T-cell (primary cell): ENCODE measurements around the gene RAB1A. TPM values are rescaled to one million over a fixed set of nuclear protein-coding genes. Genes with fewer than 3 reads are reported as not detected.

Experiments used
- ATAC-seq, 4 experiments: fragments of 200-7000 bp in 3 of 4; fragments of 150-1000 bp in 1 of 4; cut with Tn5 transposase; replicated peaks in 1 of 4; 1 replicate in 3 of 4; 2 replicates in 1 of 4; pipeline ENCODE4 v1.10.0; 2021; ENCODE audit warnings: moderate library complexity in 3 of 4, mild to moderate bottlenecking in 2 of 4, moderate number of reproducible peaks in 1 of 4
- CTCF ChIA-PET, 2 donors: fragments of 300-600 bp; sonication (Branson Sonifier 250); formaldehyde crosslinking; loops; one replicate each; lab custom pipeline; 2022; ENCODE audit warnings: antibody characterized with exemption in 2 of 2; lab: Charles Lee
- POLR2A ChIA-PET, 2 donors: fragments of 300-600 bp; sonication (Branson Sonifier 250); formaldehyde crosslinking; loops; one replicate each; lab custom pipeline; 2022; ENCODE audit warnings: antibody characterized with exemption in 2 of 2; lab: Charles Lee
- DNase-seq, 35 experiments: peaks; one replicate each; pipeline versions ENCODE4 v3.0.0 to v3.0.0-alpha.2; 2013 to 2023
- H3K27ac ChIP-seq: one replicate; pipeline ENCODE4 v1.5.1; 2013; ENCODE audit warnings: low read length
- H3K27me3 ChIP-seq, 2 experiments: replicated peaks in 1 of 2; 1 replicate in 1 of 2; 2 replicates in 1 of 2; pipeline versions ENCODE4 v1.6.1 to v1.7.0; 2013; ENCODE audit warnings: low read length in 1 of 2, mixed read lengths in 1 of 2; ENCODE audit not compliant: control insufficient read depth in 2 of 2, insufficient read depth in 2 of 2; ENCODE audit errors: extremely low read depth in 1 of 2
- H3K36me3 ChIP-seq, 2 donors: 1 replicate in 1 of 2; 2 replicates in 1 of 2; pipeline versions ENCODE4 v1.6.1 to v1.7.0; 2013; ENCODE audit warnings: low read length in 1 of 2; ENCODE audit not compliant: control insufficient read depth in 2 of 2, insufficient read depth in 1 of 2; ENCODE audit errors: extremely low read depth in 1 of 2
- H3K4me1 ChIP-seq, 2 experiments: 1 replicate in 1 of 2; 2 replicates in 1 of 2; pipeline versions ENCODE4 v1.6.1 to v1.7.0; 2013; ENCODE audit warnings: low read length in 2 of 2, mixed read lengths in 1 of 2; ENCODE audit not compliant: insufficient read depth in 2 of 2, control insufficient read depth in 1 of 2; ENCODE audit errors: extremely low read depth in 1 of 2
- H3K4me3 ChIP-seq, 2 donors: 1 replicate in 1 of 2; 2 replicates in 1 of 2; pipeline versions ENCODE4 v1.5.1 to v1.7.0; 2013; ENCODE audit warnings: mild to moderate bottlenecking in 2 of 2, low read length in 1 of 2, moderate library complexity in 1 of 2; ENCODE audit not compliant: control insufficient read depth in 1 of 2; ENCODE audit errors: extremely low read depth in 1 of 2
- H3K9me3 ChIP-seq: 2 replicates; pipeline ENCODE4 v1.7.0; 2013
- H3K27ac Mint-ChIP-seq, 2 donors: one replicate each; pipeline ENCODE4 v1.8.0; 2020 to 2021; ENCODE audit warnings: mild to moderate bottlenecking in 2 of 2, mixed read lengths in 2 of 2
- H3K27me3 Mint-ChIP-seq, 2 donors: one replicate each; pipeline ENCODE4 v1.8.0; 2021 to 2022; ENCODE audit warnings: mixed read lengths in 2 of 2
- H3K36me3 Mint-ChIP-seq: one replicate; pipeline ENCODE4 v1.8.0; 2021; ENCODE audit warnings: mixed read lengths
- H3K4me1 Mint-ChIP-seq, 3 donors: one replicate each; pipeline ENCODE4 v1.8.0; 2020 to 2022; ENCODE audit warnings: mixed read lengths in 3 of 3, mild to moderate bottlenecking in 1 of 3
- H3K4me3 Mint-ChIP-seq, 3 donors: one replicate each; pipeline ENCODE4 v1.8.0; 2020 to 2022; ENCODE audit warnings: mild to moderate bottlenecking in 3 of 3, mixed read lengths in 3 of 3, moderate library complexity in 3 of 3
- H3K9me3 Mint-ChIP-seq, 3 donors: one replicate each; pipeline ENCODE4 v1.8.0; 2020 to 2022; ENCODE audit warnings: mixed read lengths in 3 of 3
- WGBS: methylation state at CpG from one replicate; pipeline ENCODE4 v1.1.5; 2013; ENCODE audit warnings: missing lambda C conversion rate; ENCODE audit not compliant: insufficient coverage; 5-methylcytosine and 5-hydroxymethylcytosine counted together
- total RNA-seq, 35 experiments: library from RNA in 6 of 35; stranded (reverse) in 6 of 35; fragments of 120-200 nt in 1 of 35; gene quantifications; one replicate each; pipeline versions ENCODE4 v1.2.1 to v1.2.4 and lab custom pipeline; 2013 to 2026

Gene RAB1A
- total RNA-seq, 5 donors from 2014 or later (not counting 1 experiment from before 2014, with no cell fraction given): 39.1 to 54.3 (median 42.6) TPM

GRCh38 chr2:65072181-65072970 is 57.5 kb downstream of the RAB1A start:
- H3K27ac Mint-ChIP-seq: peak overlapping the region in 1 of 2 donors; percentile 6
- peaks cover 0 to 14% of the 10 kb centered on the region in 2 experiments for H3K4me1 ChIP-seq
- no peaks in the 10 kb centered on the region for H3K27me3 Mint-ChIP-seq
- H3K9me3 Mint-ChIP-seq: no peaks in the 10 kb centered on the region
- no peak for ATAC-seq
- no peak overlapping the region for H3K27ac ChIP-seq
- peaks cover 13 to 18% (median 17%) of the 10 kb centered on the region in 3 donors for H3K4me1 Mint-ChIP-seq
- peaks cover 0 to 71% of the 10 kb centered on the region in 2 donors for H3K36me3 ChIP-seq
- no peak overlapping the region for H3K4me3 Mint-ChIP-seq
- H3K27me3 ChIP-seq: no peaks in the 10 kb centered on the region
- no peaks in the 10 kb centered on the region for H3K9me3 ChIP-seq
- POLR2A ChIA-PET: interaction anchor here in 1 of 2 donors (0.6 kb wide), 1 partner anchor 13 kb away, joined by 4 read pairs; no protein-coding TSS in a partner anchor
- WGBS: 89% methylated on average over 19 of the region's 20 CpGs
- H3K4me3 ChIP-seq: no peak overlapping the region
- no peak for DNase-seq
- H3K36me3 Mint-ChIP-seq: peaks cover 27% of the 10 kb centered on the region
- CTCF ChIA-PET: interaction anchor here in 1 of 2 donors (1.3 kb wide), 1 partner anchor 14 kb away, joined by 3 read pairs; no protein-coding TSS in a partner anchor

GRCh38 chr2:65071499-65072180 is 58.3 kb downstream of the RAB1A start:
- no peaks in the 10 kb centered on the region for H3K9me3 ChIP-seq
- peaks cover 20 to 25% (median 25%) of the 10 kb centered on the region in 3 donors for H3K4me1 Mint-ChIP-seq
- H3K4me3 Mint-ChIP-seq: no peak overlapping the region
- no peak overlapping the region for H3K4me3 ChIP-seq
- H3K36me3 ChIP-seq: peaks cover 0 to 70% of the 10 kb centered on the region in 2 donors
- no peak overlapping the region for H3K27ac ChIP-seq
- DNase-seq (no peak), ATAC-seq (no peak)
- no peaks in the 10 kb centered on the region for H3K9me3 Mint-ChIP-seq
- no peaks in the 10 kb centered on the region for H3K27me3 Mint-ChIP-seq
- H3K4me1 ChIP-seq: peaks cover 0 to 18% of the 10 kb centered on the region in 2 experiments
- H3K27me3 ChIP-seq: no peaks in the 10 kb centered on the region
- peaks cover 27% of the 10 kb centered on the region for H3K36me3 Mint-ChIP-seq
- H3K27ac Mint-ChIP-seq: no peak overlapping the region
- ChIA-PET POLR2A (interaction anchor here in 1 of 2 donors (0.6 kb wide), 1 partner anchor 154 kb away, joined by 6 read pairs; no protein-coding TSS in a partner anchor), CTCF (interaction anchor here (0.6 to 1.3 kb wide), 3 partner anchors 14 to 67 kb away, joined by 3 read pairs; no protein-coding TSS in a partner anchor)
- 94% methylated on average over 8 of the region's 14 CpGs for WGBS

- Mint-ChIP-seq H3K9me3 (no peaks in the 10 kb centered on the region), H3K27ac (peak overlapping the region; percentile 79 to 80), H3K36me3 (peaks cover 23% of the 10 kb centered on the region), H3K4me3 (no peak overlapping the region), H3K4me1 (peaks cover 21 to 29% (median 28%) of the 10 kb centered on the region in 3 donors), H3K27me3 (no peaks in the 10 kb centered on the region)
- Histone ChIP-seq H3K27me3 (no peaks in the 10 kb centered on the region), H3K9me3 (no peaks in the 10 kb centered on the region), H3K4me3 (no peak overlapping the region), H3K4me1 (peaks cover 0 to 22% of the 10 kb centered on the region in 2 experiments), H3K27ac (no peak overlapping the region), H3K36me3 (peaks cover 0 to 63% of the 10 kb centered on the region in 2 donors)
- DNase-seq (no peak), ATAC-seq (no peak)
- ChIA-PET CTCF (interaction anchor here in 1 of 2 donors (1.1 to 1.3 kb wide), 2 partner anchors 13 to 16 kb away, joined by 3 read pairs; no protein-coding TSS in a partner anchor), POLR2A (no interaction called here)
- WGBS: 90% methylated on average over 6 of the region's 6 CpGs
These were observed 59.0 kb downstream of the RAB1A start for GRCh38 chr2:65070856-65071255.

- no peaks in the 10 kb centered on the region for H3K9me3 ChIP-seq
- Mint-ChIP-seq H3K4me3 (no peak overlapping the region), H3K4me1 (peaks cover 21 to 34% (median 33%) of the 10 kb centered on the region in 3 donors), H3K9me3 (no peaks in the 10 kb centered on the region), H3K27me3 (no peaks in the 10 kb centered on the region), H3K36me3 (peaks cover 20% of the 10 kb centered on the region), H3K27ac (peak overlapping the region; percentile 79 to 80)
- POLR2A ChIA-PET: no interaction called here
- H3K27ac ChIP-seq: no peak overlapping the region
- DNase-seq: no peak
- peaks cover 0 to 23% of the 10 kb centered on the region in 2 experiments for H3K4me1 ChIP-seq
- no peaks in the 10 kb centered on the region for H3K27me3 ChIP-seq
- 72% methylated on average over 5 of the region's 8 CpGs for WGBS
- ATAC-seq: no peak
- H3K4me3 ChIP-seq: no peak overlapping the region
- CTCF ChIA-PET: interaction anchor here (0.5 to 1.1 kb wide), 2 partner anchors 13 to 476 kb away, joined by 3 read pairs; no protein-coding TSS in a partner anchor
- H3K36me3 ChIP-seq: peaks cover 0 to 59% of the 10 kb centered on the region in 2 donors
These were observed 59.6 kb downstream of the RAB1A start for GRCh38 chr2:65070172-65070830.

GRCh38 chr2:65069439-65069824 is 60.5 kb downstream of the RAB1A start:
- H3K27ac ChIP-seq: no peak overlapping the region
- ATAC-seq (no peak), DNase-seq (no peak)
- ChIA-PET POLR2A (interaction anchor here in 1 of 2 donors (0.6 kb wide), 1 partner anchor 33 kb away, joined by 7 read pairs; no protein-coding TSS in a partner anchor), CTCF (no interaction called here)
- H3K4me1 Mint-ChIP-seq: peaks cover 29 to 41% (median 40%) of the 10 kb centered on the region in 3 donors
- peak overlapping the region; percentile 63 to 68 for H3K27ac Mint-ChIP-seq
- no peaks in the 10 kb centered on the region for H3K9me3 Mint-ChIP-seq
- H3K4me1 ChIP-seq: peaks cover 0 to 29% of the 10 kb centered on the region in 2 experiments
- peaks cover 0 to 51% of the 10 kb centered on the region in 2 donors for H3K36me3 ChIP-seq
- H3K27me3 ChIP-seq: no peaks in the 10 kb centered on the region
- 96% methylated on average over 3 of the region's 6 CpGs for WGBS
- no peak overlapping the region for H3K4me3 Mint-ChIP-seq
- peaks cover 20% of the 10 kb centered on the region for H3K36me3 Mint-ChIP-seq
- H3K9me3 ChIP-seq: no peaks in the 10 kb centered on the region
- no peaks in the 10 kb centered on the region for H3K27me3 Mint-ChIP-seq
- H3K4me3 ChIP-seq: no peak overlapping the region
